Activated CD4-positive, alpha-beta T cell treated with anti-CD3 and anti-CD28 coated beads, Interleukin-2, amount 50 U/mL, for 24 hours (primary cell): ENCODE measurements around the gene PRDM1.

Source experiments
- DNase-seq, 2 donors: peaks; one replicate each; pipeline ENCODE4 v3.0.0-alpha.2; 2020; ENCODE audit warnings: low read depth in 1 of 2, low spot score in 1 of 2

The PRDM1 gene

GRCh38 chr6:106069478-106069877 lies 16.7 kb upstream of the PRDM1 start:
- DNase-seq = no peak

DNA sequence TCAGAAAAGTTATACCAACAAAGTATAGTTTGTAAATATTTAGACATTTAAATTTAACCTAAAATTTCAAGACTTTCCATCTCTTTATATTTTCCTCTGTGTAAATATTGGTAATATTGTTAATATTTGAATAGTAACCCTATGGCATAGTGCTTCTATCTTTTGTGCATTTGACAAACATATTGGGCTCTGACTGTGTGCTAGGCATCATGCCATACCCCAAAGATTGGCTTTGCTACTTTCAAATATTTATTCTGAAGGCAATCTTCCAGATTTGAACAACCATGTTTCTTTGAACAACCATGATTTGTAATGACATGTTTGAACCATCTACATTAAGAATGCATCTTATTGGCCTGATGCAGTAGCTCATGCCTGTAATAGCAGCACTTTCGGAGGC lies 15.5 kb upstream of the PRDM1 start:
- DNase-seq = no peak

- no peak for DNase-seq
Observed at GRCh38 chr6:106072501-106073090, 13.5 kb upstream of the PRDM1 start.

GRCh38 chr6:106074146-106074545 lies 12.0 kb upstream of the PRDM1 start:
- no peak for DNase-seq

DNA sequence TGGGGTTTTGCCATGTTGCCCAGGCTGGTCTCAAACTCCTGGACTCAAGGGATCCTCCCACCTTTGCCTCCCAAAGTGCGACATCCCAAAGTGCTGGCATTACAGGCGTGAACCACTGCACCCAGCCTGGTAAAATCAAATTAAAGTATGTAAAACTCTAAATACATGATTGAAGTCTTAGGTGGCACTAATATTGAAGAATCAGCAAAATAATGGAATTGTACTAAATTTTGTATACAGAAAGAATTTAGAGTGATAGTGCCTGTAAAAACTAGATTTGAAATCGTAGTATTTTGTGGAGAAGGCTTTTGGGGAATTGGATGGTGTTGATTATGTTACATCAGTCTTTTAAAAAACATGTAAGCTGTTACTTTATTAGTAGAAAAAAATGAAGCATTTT lies 10.0 kb upstream of the PRDM1 start:
- no peak for DNase-seq

DNA sequence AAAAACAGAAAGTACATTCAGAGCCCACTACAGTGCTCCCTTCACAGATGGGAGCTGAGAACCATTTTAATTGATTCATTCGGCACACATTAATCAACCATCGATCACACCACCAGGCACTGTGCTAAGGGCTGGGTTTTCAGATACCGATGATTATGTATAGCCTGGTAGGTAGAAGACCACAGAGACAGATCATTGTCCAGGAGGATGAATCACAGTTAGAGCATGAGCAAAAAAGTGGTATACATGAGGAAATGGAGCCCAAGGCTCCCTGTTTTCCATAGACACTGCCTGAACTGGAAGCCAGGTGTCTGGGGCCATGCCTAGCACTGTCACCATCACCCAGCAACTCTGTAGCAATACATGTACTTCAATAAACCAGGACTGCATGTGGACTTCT lies 9.0 kb upstream of the PRDM1 start:
- DNase-seq = no peak

GRCh38 chr6:106077881-106078280 lies 8.3 kb upstream of the PRDM1 start:
- no peak for DNase-seq

DNA sequence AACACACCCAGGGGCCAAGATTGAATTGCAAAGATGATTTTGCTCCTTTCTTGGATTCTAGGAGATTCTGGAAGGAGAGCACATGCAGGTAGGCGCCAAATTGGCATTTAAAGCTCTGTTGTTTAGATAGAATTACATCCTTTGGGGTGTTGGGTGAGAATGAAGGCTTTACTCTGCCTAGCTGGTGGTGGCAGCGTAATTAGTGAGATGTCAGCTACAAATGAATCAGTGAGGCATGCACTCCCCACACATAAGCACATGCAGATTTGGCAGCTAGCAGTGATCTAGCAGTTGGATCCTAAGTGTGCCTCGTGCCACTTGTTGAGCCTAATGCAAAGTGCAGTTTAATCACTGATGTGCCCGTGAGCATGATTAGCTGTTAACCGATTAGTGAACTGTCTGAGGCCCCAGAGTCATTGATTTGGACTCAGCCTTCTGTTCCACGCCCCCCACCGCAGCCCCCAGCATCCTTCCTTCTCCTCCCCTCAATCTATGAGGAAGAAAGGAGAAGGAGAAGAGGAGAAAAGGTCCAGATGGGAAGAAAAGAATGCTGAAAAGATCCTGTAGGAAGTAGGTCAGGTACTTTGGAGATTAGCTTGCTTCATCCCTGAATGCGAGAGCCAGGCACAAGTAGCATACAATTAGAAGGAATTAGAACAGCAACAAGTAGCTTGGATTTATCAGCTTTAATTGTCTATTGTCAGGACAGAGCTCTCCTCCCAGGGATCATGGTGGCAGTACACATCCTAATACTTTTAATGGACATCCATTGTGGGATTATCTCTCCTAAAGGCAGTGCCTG lies 6.0 kb upstream of the PRDM1 start:
- no peak for DNase-seq

GRCh38 chr6:106080763-106081095 lies 5.4 kb upstream of the PRDM1 start:
- no peak for DNase-seq

DNA sequence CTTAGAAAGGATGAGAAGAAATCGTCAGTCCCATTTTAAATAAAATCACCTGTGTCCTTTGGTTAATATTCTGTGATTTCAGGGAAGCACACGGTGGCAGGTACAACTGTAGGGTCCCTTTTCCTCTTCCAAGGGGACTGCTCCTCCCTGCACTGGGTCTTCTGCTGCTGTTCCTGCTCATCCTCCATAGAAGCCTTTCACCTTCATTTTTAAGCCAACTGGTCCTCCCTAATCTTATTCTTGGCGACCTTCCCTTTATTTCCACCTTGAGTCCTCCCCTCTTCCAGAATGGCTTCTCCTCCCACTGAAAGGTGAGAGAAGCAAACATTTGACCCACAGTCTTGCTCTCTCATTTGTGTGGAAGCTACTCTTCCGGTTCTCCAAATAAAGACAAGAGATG lies 4.4 kb upstream of the PRDM1 start:
- no peak for DNase-seq

DNA sequence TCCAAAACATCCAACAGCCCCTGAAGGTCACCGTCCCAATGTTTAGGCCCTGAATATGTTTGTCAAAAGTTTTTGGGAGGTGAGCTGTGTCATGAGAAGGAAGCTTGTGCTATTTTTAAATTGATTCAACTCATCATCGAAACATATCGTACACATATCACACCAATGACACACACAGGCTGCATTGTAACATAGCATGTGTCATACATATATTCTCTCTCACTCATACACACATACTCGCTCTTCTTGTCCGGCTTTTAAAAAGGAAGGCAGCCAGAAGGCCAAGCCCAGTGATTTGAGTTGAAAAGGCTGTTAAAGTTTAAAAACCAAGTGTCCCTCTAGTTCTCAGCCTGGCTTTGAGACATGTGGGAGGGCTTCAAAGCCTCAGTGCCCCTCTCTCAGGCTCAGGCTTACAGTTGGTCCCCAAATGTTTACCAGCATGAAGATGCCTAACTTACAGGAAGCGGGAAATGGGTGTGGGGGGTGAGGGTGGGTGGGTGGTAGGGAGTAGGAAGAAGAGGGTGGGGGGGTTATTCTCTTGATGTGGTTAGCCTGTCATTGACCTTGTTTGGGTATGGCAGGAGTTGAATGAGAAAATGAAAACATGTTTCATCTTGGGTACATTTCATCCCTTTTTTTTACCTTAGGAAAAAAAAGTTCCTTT lies 3.3 kb upstream of the PRDM1 start:
- DNase-seq = no peak

DNA sequence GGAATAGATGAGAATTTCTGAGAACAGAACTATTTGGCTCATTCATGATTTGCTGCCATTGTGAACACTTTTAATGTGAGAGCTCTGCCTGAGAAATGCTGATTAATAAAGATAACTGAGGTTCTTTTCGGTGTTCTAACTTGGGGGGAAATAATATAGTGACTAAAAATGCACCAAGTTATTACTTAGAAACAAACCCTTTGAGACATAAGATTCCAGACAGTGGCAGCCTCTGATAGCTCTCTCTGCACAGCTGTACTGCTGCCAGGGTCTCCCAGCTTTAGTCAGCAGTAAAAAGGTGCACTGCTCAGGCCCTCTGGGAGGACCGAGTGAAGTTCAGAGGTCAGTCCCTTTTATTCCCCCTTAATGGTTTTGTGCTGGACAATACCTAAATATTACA lies 2.5 kb upstream of the PRDM1 start:
- no peak for DNase-seq

DNA sequence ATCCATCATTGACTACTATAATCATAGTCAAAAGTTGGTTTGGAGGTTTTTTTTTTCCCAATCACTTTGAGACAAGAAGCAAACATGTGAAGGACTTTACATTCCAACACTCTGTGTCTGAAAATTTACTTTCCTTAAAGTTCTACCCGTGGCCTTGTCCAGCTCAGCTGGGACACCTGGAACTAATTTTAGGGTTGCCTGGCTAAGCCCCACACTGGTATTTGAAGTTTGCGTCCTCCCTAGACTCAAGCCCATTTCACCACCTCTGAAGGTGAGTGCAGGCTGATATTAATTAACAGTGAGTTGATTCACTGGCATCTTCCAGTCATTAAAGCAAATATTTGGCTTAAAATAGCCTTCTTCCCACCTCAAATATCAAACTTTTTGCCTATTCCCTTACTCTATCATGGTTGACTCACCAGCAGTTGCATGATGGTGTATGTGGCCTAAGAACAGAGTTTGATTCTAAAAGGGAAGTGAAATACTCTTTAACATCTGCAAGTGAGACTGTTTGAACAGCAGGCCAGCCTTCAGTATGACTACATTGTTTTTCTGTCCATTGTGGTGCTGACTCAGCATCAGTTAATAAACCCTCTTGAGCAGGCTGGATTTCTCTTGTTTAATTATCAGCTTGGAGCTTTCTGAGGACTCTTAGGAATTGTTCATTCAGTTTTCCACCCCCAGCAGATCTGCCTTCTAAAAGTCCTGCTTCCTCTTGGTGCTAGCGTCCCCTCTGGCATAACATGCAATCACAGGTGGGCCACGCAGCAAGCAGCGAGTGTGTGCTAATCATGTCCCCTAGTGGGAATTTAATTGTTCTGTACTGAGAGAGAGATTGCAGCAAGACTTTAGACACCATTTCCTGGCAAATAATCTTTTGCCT lies 1.8 kb upstream of the PRDM1 start:
- no peak for DNase-seq

DNA sequence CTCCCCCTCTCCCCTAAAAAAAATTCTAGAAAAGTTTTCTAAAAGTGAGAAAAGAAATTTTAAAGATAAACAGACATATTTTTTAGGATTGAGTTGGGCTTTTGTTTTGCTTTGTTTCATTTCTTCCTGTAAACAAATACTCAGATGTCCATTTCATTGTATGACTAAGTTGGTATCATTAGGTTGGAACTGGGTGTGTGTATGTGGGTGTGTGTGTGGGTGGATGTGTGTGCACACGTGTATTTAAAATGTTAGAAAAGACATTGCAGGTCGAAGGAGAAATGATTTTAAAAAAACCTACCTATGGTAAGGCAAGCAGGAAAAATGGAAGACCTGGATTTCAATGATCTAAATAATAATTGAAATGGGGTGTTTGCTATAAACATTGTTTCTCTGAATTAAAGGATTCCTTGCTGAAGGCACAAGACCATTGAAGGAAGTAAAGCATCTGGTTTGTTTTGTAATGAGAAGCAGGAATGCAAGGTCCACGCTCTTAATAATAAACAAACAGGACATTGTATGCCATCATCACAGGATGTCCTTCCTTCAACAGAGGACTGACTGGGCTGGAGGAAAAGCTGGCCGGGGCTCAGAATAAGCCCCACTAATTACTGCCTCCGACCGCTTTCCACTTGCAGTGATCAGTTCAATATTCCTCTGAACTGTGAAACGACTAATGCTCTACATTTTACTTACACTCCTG lies 996 bp upstream of the PRDM1 start:
- DNase-seq = no peak

DNA sequence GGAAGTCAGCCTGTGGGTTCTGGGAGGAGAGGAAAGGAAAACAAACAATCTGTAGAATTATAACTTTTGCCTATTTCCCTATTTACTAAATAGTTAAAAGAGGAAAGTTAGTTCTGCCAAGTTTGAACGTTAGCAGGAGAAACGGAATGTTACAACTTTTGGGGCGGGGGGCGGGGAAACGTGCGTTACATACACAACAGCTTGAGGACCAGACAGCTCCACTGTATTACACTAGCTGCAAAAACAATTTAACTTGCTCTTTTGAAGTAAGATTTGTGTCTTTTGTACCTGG lies 498 bp upstream of the PRDM1 start:
- DNase-seq = no peak

- DNase-seq = no peak
Observed at GRCh38 chr6:106086814-106087175, 659 bp downstream of the PRDM1 start.

DNA sequence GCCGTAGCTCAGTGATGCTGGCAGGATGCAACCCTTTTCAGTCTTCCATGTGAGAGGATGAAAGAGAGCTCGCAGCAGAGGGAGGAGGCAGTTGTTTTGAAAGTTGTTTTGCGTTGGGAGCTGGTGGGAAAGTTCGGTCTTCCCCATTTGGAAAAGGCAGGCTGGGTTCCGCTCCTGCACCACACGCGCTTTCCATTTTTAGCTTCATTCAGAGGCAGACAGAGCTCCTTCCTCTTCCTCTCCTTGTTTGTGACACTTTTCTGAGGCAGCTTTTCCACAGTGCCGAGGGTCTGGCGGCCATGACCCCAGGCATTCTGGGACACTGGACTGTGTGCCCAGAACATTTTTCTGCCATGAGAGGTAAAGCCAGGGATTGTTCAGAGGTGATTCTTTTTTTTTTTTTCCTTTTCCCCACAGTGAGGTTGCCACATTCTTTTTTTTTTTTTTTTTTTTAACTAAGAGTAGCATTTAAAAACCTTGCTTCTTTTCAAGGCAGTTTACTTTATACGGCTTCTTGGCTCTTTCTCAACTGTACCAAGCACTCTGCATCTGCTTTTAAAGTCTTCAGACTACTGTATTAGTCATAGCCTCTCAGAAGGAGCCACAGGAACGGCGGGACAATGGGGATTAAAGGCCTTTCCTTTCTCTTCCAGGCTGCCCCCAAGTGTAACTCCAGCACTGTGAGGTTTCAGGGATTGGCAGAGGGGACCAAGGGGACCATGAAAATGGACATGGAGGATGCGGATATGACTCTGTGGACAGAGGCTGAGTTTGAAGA lies 1.6 kb downstream of the PRDM1 start:
- no peak for DNase-seq

GRCh38 chr6:106090001-106090400 lies 3.9 kb downstream of the PRDM1 start:
- no peak for DNase-seq

- no peak for DNase-seq
Observed at GRCh38 chr6:106092279-106092678, 6.1 kb downstream of the PRDM1 start.

DNA sequence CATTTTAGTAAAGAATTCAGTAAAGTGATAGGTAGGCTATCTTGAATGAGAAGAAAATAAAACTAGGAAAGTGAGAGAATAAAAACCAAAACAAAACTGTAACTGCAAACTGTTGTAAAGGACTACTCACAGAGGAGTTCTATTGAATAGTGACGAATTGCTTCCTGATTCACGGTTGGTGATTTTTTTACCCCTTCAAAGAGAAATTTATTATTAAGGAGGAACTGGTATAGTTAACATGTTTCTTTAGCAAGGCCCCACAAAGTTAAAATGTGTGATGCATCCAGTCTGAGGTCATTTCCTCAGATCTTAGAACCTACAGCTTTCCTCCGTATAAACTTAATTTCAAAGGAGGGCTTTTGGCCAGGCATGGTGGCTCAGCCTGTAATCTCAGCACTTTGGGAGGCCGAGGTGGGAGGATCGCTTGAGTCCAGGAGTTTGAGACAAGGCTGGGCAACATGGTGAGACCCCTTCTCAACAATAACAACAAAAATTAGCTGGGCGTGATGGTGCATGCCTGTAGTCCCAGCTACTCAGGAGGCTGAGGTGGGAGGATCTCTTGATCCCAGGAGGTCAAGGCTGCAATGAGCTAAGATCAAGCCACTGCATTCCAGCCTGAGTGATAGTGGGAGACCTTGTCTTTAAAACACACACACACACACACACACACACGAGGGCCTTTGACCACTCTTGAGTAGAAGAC lies 8.3 kb downstream of the PRDM1 start:
- no peak for DNase-seq
